HepG2 (cell line): Measurements from ENCODE around the gene CEP20. TPM values are rescaled to one million over a fixed set of nuclear protein-coding genes. Genes with fewer than 3 reads are reported as not detected.

ENCODE experiments used
- ATAC-seq: fragments of 200-7000 bp; cut with Tn5 transposase; 3 replicates; pipeline ENCODE4 v1.9.1; 2020; ENCODE audit warnings: mild to moderate bottlenecking, moderate library complexity
- BruUV-seq: library from RNA; stranded (reverse); fragments of 400-500 nt; replicated peaks from 2 replicates; lab custom pipeline; 2021; lab: Mats Ljungman, UMichigan
- CTCF ChIA-PET: fragments of 300-600 bp; formaldehyde crosslinking; extraction: SDS; loops from one replicate; lab custom pipeline; 2021; ENCODE audit warnings: low total read pairs, inconsistent platforms, low intra/inter-chr PET ratio; lab: Yijun Ruan, JAX
- POLR2A ChIA-PET: fragments of 350-600 bp; sonication (Branson Sonifier 250); formaldehyde crosslinking; loops from one replicate; lab custom pipeline; 2020; ENCODE audit warnings: antibody characterized with exemption, inconsistent platforms; lab: Yijun Ruan, JAX
- DNase-seq: peaks from one replicate; pipeline ENCODE4 v3.0.0-alpha.2; 2015; ENCODE audit warnings: low spot score
- FAIRE-seq: peaks from 3 replicates; lab custom pipeline; 2011; peaks lifted over from hg19 to GRCh38; lab: Jason Lieb, UNC
- H2AFZ ChIP-seq: one replicate; pipeline ENCODE4 v1.6.1; 2011; ENCODE audit warnings: low read length, inconsistent platforms
- H3K27ac ChIP-seq: fragments of 300-600 bp; 3 replicates; pipeline ENCODE4 v1.8.0; 2011; ENCODE audit warnings: mixed run types, mild to moderate bottlenecking, mixed read lengths, low read length, inconsistent platforms; ENCODE audit not compliant: insufficient read depth; ENCODE audit errors: extremely low read length
- H3K27me3 ChIP-seq, 2 experiments: fragments of 200-600 bp in 1 of 2; 2 replicates in 1 of 2; 3 replicates in 1 of 2; pipeline versions ENCODE4 v1.6.0 to v1.8.0; 2011; ENCODE audit warnings: low read length in 2 of 2, mild to moderate bottlenecking in 2 of 2, moderate library complexity in 2 of 2, inconsistent platforms in 1 of 2; ENCODE audit not compliant: insufficient read depth in 2 of 2, control insufficient read depth in 1 of 2
- H3K36me3 ChIP-seq, 2 experiments: fragments of 200-600 bp in 1 of 2; replicated peaks in 1 of 2; 2 replicates in 1 of 2; 3 replicates in 1 of 2; pipeline versions ENCODE4 v1.5.1 to v1.8.0; 2011; ENCODE audit warnings: low read length in 2 of 2, inconsistent platforms in 1 of 2; ENCODE audit not compliant: insufficient read depth in 2 of 2, control insufficient read depth in 1 of 2
- H3K4me1 ChIP-seq: 2 replicates; pipeline ENCODE4 v1.5.1; 2012; ENCODE audit warnings: low read length, inconsistent platforms; ENCODE audit not compliant: insufficient read depth
- H3K4me2 ChIP-seq: 2 replicates; pipeline ENCODE4 v1.6.0; 2011; ENCODE audit warnings: low read depth, low read length, inconsistent platforms
- H3K4me3 ChIP-seq, 3 experiments: fragments of 200-600 bp in 1 of 3; sonication (generic), shearing (Covaris generic) in 1 of 3; replicated peaks in 1 of 3; 2 replicates each; pipeline ENCODE4 v1.5.1; 2011 to 2016; ENCODE audit warnings: low read length in 3 of 3, inconsistent platforms in 2 of 3, low read depth in 2 of 3, mild to moderate bottlenecking in 2 of 3, control low read depth in 1 of 3, mixed read lengths in 1 of 3; ENCODE audit not compliant: insufficient read depth in 1 of 3
- H3K79me2 ChIP-seq: one replicate; pipeline ENCODE4 v1.6.1; 2011; ENCODE audit warnings: low read length, inconsistent platforms; ENCODE audit not compliant: insufficient read depth
- H3K9ac ChIP-seq: 2 replicates; pipeline ENCODE4 v1.6.0; 2011; ENCODE audit warnings: mild to moderate bottlenecking, low read depth, low read length, inconsistent platforms; ENCODE audit not compliant: insufficient read depth
- H3K9me3 ChIP-seq: 2 replicates; pipeline ENCODE4 v1.5.1; 2012; ENCODE audit warnings: mild to moderate bottlenecking, low read length
- H4K20me1 ChIP-seq: 2 replicates; pipeline ENCODE4 v1.6.0; 2011; ENCODE audit warnings: inconsistent platforms, mild to moderate bottlenecking, low read length, moderate library complexity; ENCODE audit not compliant: insufficient read depth
- CHD2 ChIP-seq: IDR thresholded peaks from 2 replicates; pipeline ENCODE4 v1.6.1; 2011; ENCODE audit warnings: low read depth, low read length, improper control_type of control experiment
- HNF4G ChIP-seq, 2 experiments: sonication (generic) in 1 of 2; formaldehyde crosslinking in 1 of 2; IDR thresholded peaks; 2 replicates each; pipeline versions ENCODE4 v1.4.0 to v1.6.1; 2011 to 2020; ENCODE audit warnings: borderline replicate concordance in 2 of 2, low read depth in 2 of 2, mild to moderate bottlenecking in 2 of 2, low read length in 1 of 2, missing genetic modification reagents in 1 of 2, moderate library complexity in 1 of 2
- MYNN ChIP-seq: sonication (generic); formaldehyde crosslinking; IDR thresholded peaks from 2 replicates; pipeline ENCODE4 v1.4.0; 2020; ENCODE audit warnings: mild to moderate bottlenecking, low read depth, missing genetic modification reagents
- ZNF431 ChIP-seq: sonication (generic); formaldehyde crosslinking; IDR thresholded peaks from 2 replicates; pipeline ENCODE4 v1.9.0; 2022; ENCODE audit warnings: missing genetic modification reagents, low read depth, mild to moderate bottlenecking, borderline replicate concordance
- ZNF558 ChIP-seq: sonication (generic); formaldehyde crosslinking; IDR thresholded peaks from 2 replicates; pipeline ENCODE4 v1.9.0; 2022; ENCODE audit warnings: mild to moderate bottlenecking, missing genetic modification reagents, borderline replicate concordance
- WGBS: methylation state at CpG from one replicate; pipeline ENCODE4 v1.1.6; 2017; ENCODE audit warnings: low lambda C conversion rate; 5-methylcytosine and 5-hydroxymethylcytosine counted together
- in situ Hi-C: cut with HindIII; loops from 2 replicates; pipeline ENCODE4 v1.10.0; 2017; ENCODE audit warnings: low pct_unique_long_range_greater_than_20kb; ENCODE audit not compliant: extremely low pct_ligation_motif_present
- intact Hi-C: fragments of 100-400 bp; cut with micrococcal nuclease; formaldehyde crosslinking; loops from one replicate; pipeline ENCODE4 v1.10.0; 2022; ENCODE audit not compliant: unreplicated experiment
- polyA plus RNA-seq, 8 experiments: library from polyadenylated mRNA; depleted of rRNA in 3 of 8; stranded (reverse) in 7 of 8; unstranded in 1 of 8; fragments of >200 nt; fragmentation: Illumina TruSeq in 4 of 8; extraction: Trizol in 4 of 8; gene quantifications; 2 replicates each; pipeline versions ENCODE4 v1.2.1 to v1.2.3, GENCODE V29; 2011 to 2016; ENCODE audit warnings: low read depth in 4 of 8, missing spikeins in 1 of 8, mixed read lengths in 1 of 8; ENCODE audit not compliant: insufficient read depth in 1 of 8
- total RNA-seq, 5 experiments: library from RNA; depleted of rRNA; stranded (reverse); fragments of >200 nt; fragmentation: Illumina TruSeq; extraction: Trizol; gene quantifications; 2 replicates each; pipeline ENCODE4 v1.2.3, GENCODE V29; 2016; ENCODE audit warnings: low read depth in 1 of 5
- TF ChIP-seq, protein P1 (sequence below): sonication (generic); formaldehyde crosslinking; IDR thresholded peaks from 2 replicates; pipeline ENCODE4 v1.4.0; 2020; ENCODE audit warnings: missing genetic modification reagents

The CEP20 gene
- total and polyA plus RNA-seq, 2 of the 13 experiments (the other 11 are each of a cell fraction or from before 2014, with no cell fraction given) = 53.0 to 54.1 TPM

DNA sequence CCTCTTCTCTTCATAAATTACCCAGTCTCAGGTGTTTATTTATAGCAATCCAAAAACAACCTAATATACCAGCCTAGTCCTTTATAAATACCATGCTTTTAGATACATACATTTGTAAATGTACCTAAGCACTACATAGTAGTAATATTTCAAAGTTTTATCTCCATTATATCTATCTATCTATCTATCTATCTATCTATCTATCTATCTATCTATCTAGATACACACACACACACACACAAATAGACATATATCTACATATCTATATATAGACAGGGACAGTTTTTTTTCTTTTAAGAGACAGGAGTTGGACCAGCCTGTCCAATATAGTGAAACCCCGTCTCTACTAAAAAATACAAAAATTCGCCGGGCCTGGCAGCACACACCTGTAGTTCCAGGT, 5.8 kb downstream of the CEP20 start:
- in situ Hi-C loops = no loop called here
- Histone ChIP-seq H2AFZ (no peak overlapping the region), H3K9ac (no peak overlapping the region), H3K9me3 (no peaks in the 10 kb centered on the region), H4K20me1 (no peaks in the 10 kb centered on the region), H3K36me3 (peaks cover 12 to 37% of the 10 kb centered on the region in 2 experiments), H3K27me3 (no peaks in the 10 kb centered on the region), H3K4me2 (no peak overlapping the region), H3K4me3 (no peak overlapping the region), H3K27ac (no peak overlapping the region), H3K4me1 (peaks cover 40% of the 10 kb centered on the region), H3K79me2 (peaks cover 37% of the 10 kb centered on the region)
- no TSS peak for BruUV-seq
- intact Hi-C loops = no loop called here
- DNase-seq (no peak), ATAC-seq (no peak), FAIRE-seq (no peak)
- CTCF ChIA-PET = no interaction called here
- TF ChIP-seq CHD2 = no peak
- TF ChIP-seq, protein P1, sequence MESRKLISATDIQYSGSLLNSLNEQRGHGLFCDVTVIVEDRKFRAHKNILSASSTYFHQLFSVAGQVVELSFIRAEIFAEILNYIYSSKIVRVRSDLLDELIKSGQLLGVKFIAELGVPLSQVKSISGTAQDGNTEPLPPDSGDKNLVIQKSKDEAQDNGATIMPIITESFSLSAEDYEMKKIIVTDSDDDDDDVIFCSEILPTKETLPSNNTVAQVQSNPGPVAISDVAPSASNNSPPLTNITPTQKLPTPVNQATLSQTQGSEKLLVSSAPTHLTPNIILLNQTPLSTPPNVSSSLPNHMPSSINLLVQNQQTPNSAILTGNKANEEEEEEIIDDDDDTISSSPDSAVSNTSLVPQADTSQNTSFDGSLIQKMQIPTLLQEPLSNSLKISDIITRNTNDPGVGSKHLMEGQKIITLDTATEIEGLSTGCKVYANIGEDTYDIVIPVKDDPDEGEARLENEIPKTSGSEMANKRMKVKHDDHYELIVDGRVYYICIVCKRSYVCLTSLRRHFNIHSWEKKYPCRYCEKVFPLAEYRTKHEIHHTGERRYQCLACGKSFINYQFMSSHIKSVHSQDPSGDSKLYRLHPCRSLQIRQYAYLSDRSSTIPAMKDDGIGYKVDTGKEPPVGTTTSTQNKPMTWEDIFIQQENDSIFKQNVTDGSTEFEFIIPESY (CRISPR knock-in tag) = no peak
- no peak for TF ChIP-seq HNF4G (IDR thresholded peaks at IDR 0.05; ENCODE audit: borderline replicate concordance, low read depth, low read length)
- no peak for TF ChIP-seq HNF4G (CRISPR knock-in tag; IDR thresholded peaks at IDR 0.05; ENCODE audit: borderline replicate concordance, low read depth)
- TF ChIP-seq ZNF558 (CRISPR knock-in tag) = no peak
- TF ChIP-seq MYNN (CRISPR knock-in tag) = no peak
- TF ChIP-seq ZNF431 (CRISPR knock-in tag) = no peak
- WGBS = 97% methylated on average over 3 of the region's 3 CpGs
- POLR2A ChIA-PET = no interaction called here
